ENCODE measurements around the gene SUPT4H1. TPM values are rescaled to one million over a fixed set of nuclear protein-coding genes. Genes with fewer than 3 reads are reported as not detected.
"Not testable (repeated sequence)": the region's sequence is repeated elsewhere in the genome, so short reads cannot be mapped to it uniquely, and the experiment has no call there.

The SUPT4H1 gene
- polyA plus RNA-seq, 1 donor (not counting 4 experiments of a cell fraction or from before 2014, with no cell fraction given), result 206 TPM

GRCh38 chr17:58398574-58399266 lies 46.7 kb upstream of the SUPT4H1 start:
- peak; percentile 13 for FAIRE-seq
- peaks cover 53% of the 10 kb centered on the region for H3K4me1 ChIP-seq (ENCODE audit: control insufficient read depth, extremely low read depth, insufficient read depth, low read length)

GRCh38 chr17:58397421-58397820 lies 45.4 kb upstream of the SUPT4H1 start:
- H3K36me3 ChIP-seq (ENCODE audit: control insufficient read depth in 2 of 2, extremely low read depth in 1 of 2, insufficient read depth in 2 of 2, low read length in 2 of 2); H3K27me3 ChIP-seq (ENCODE audit: control insufficient read depth, extremely low read depth, insufficient read depth, low read length): not testable (repeated sequence)

More at GRCh38 chr17:58398574-58399266, 46.7 kb upstream of the SUPT4H1 start:
- Histone ChIP-seq H3K9ac (ENCODE audit: control insufficient read depth, extremely low read depth, insufficient read depth, low read length) (no peak overlapping the region), H3K27ac (ENCODE audit: control insufficient read depth, insufficient read depth, low read length) (no peak overlapping the region), H3K9me3 (ENCODE audit: control insufficient read depth, low read depth, low read length) (no peaks in the 10 kb centered on the region), H3K27me3 (ENCODE audit: control insufficient read depth, extremely low read depth, insufficient read depth, low read length) (no peaks in the 10 kb centered on the region), H3K36me3 (ENCODE audit: control insufficient read depth in 2 of 2, extremely low read depth in 1 of 2, insufficient read depth in 2 of 2, low read length in 2 of 2) (peaks cover 2 to 8% of the 10 kb centered on the region in 2 experiments), H2AFZ (ENCODE audit: control insufficient read depth, low read length) (no peak overlapping the region), H3K4me3 (ENCODE audit: control insufficient read depth in 2 of 3, extremely low read depth in 1 of 3, insufficient read depth in 2 of 3, low read depth in 1 of 3, low read length in 3 of 3) (no peak overlapping the region), H3K4me2 (ENCODE audit: control insufficient read depth, extremely low read depth, insufficient read depth, low read depth, low read length) (no peak overlapping the region), H3K79me2 (ENCODE audit: control insufficient read depth, insufficient read depth, low read length) (peaks cover 58% of the 10 kb centered on the region), H4K20me1 (ENCODE audit: control insufficient read depth, extremely low read depth, insufficient read depth, low read length) (peaks cover 6% of the 10 kb centered on the region), H3K9me1 (ENCODE audit: control insufficient read depth, extremely low read depth, insufficient read depth, low read length) (no peaks in the 10 kb centered on the region)
- no peak for DNase-seq (ENCODE audit: low read depth, low spot score)
- TF ChIP-seq EZH2 (IDR thresholded peaks at IDR 0.05; ENCODE audit: low read length) (no peak), CTCF (optimal IDR thresholded peaks at IDR 0.05 in 1 of 3, IDR thresholded peaks at IDR 0.05 in 1 of 3, conservative IDR thresholded peaks at IDR 0.05 in 1 of 3; ENCODE audit: extremely low read depth in 1 of 3, insufficient read depth in 2 of 3, low read length in 3 of 3) (no peak)
- dilution Hi-C loops (cut with MboI; ENCODE audit: extremely low pct_ligation_motif_present, low sequenced_read_pairs), result no loop called here

More at GRCh38 chr17:58397421-58397820, 45.4 kb upstream of the SUPT4H1 start:
- H3K4me2 ChIP-seq (ENCODE audit: control insufficient read depth, extremely low read depth, insufficient read depth, low read depth, low read length); H3K9ac ChIP-seq (ENCODE audit: control insufficient read depth, extremely low read depth, insufficient read depth, low read length); dilution Hi-C loops (cut with MboI; ENCODE audit: extremely low pct_ligation_motif_present, low sequenced_read_pairs); H3K9me1 ChIP-seq (ENCODE audit: control insufficient read depth, extremely low read depth, insufficient read depth, low read length); H3K9me3 ChIP-seq (ENCODE audit: control insufficient read depth, low read depth, low read length); H3K27ac ChIP-seq (ENCODE audit: control insufficient read depth, insufficient read depth, low read length); H4K20me1 ChIP-seq (ENCODE audit: control insufficient read depth, extremely low read depth, insufficient read depth, low read length); H3K4me3 ChIP-seq (ENCODE audit: control insufficient read depth in 2 of 3, extremely low read depth in 1 of 3, insufficient read depth in 2 of 3, low read depth in 1 of 3, low read length in 3 of 3); H2AFZ ChIP-seq (ENCODE audit: control insufficient read depth, low read length); FAIRE-seq; DNase-seq (ENCODE audit: low read depth, low spot score): not testable (repeated sequence)
- Histone ChIP-seq H3K4me1 (ENCODE audit: control insufficient read depth, extremely low read depth, insufficient read depth, low read length) (peaks cover 51% of the 10 kb centered on the region), H3K79me2 (ENCODE audit: control insufficient read depth, insufficient read depth, low read length) (peaks cover 67% of the 10 kb centered on the region)
